Mucosa of stomach (tissue), 1 donor: Measurements from ENCODE around the gene TRPM3.

Source experiments
- H3K27me3 ChIP-seq: one replicate; pipeline ENCODE4 v1.7.0; 2013; ENCODE audit warnings: mild to moderate bottlenecking, low read length; ENCODE audit not compliant: control insufficient read depth, insufficient read depth
- H3K36me3 ChIP-seq: one replicate; pipeline ENCODE4 v1.7.0; 2013; ENCODE audit warnings: low read length; ENCODE audit not compliant: control insufficient read depth, insufficient read depth
- H3K4me1 ChIP-seq: one replicate; pipeline ENCODE4 v1.7.0; 2013; ENCODE audit warnings: mild to moderate bottlenecking, low read length; ENCODE audit not compliant: control insufficient read depth, insufficient read depth
- H3K4me3 ChIP-seq: one replicate; pipeline ENCODE4 v1.7.0; 2013; ENCODE audit warnings: low read length
- H3K9ac ChIP-seq: one replicate; pipeline ENCODE4 v1.7.0; 2013; ENCODE audit warnings: mild to moderate bottlenecking, low read length, moderate library complexity
- H3K9me3 ChIP-seq: one replicate; pipeline ENCODE4 v1.7.0; 2013; ENCODE audit warnings: mild to moderate bottlenecking, low read length, moderate library complexity; ENCODE audit not compliant: control insufficient read depth
- donor health status: Pancreatic carcinoma.

The TRPM3 gene

DNA sequence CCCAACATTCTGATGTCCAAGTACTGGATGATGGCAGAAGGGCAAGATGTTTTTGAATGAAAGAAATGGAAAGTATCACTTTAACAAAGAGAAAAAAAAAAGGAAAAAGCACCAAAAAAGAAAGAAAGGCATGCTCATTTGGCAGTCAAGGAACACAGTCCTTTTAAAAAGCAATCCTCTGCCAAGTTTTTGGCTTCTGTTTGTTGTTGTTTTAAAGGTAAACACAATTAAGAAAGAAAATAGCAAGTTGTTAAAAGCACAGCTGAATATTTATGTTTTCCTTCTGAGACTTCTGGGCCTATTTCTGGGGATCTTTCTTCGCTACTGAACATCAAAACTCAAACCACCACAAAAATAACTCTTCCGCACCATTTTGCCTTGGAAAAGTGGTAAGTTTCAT is 162.1 kb downstream of the TRPM3 start:
- peaks cover 5% of the 10 kb centered on the region for H3K4me1 ChIP-seq
- no peak overlapping the region for H3K4me3 ChIP-seq
- H3K27me3 ChIP-seq, result no peaks in the 10 kb centered on the region
- H3K36me3 ChIP-seq, result no peaks in the 10 kb centered on the region
- H3K9me3 ChIP-seq, result no peaks in the 10 kb centered on the region
- H3K9ac ChIP-seq, result no peak overlapping the region

- Histone ChIP-seq H3K27me3 (no peaks in the 10 kb centered on the region), H3K4me3 (no peak overlapping the region), H3K36me3 (no peaks in the 10 kb centered on the region)
Observed at GRCh38 chr9:70954596-70955143, 166.8 kb downstream of the TRPM3 start.

GRCh38 chr9:70954126-70954525 is 167.3 kb downstream of the TRPM3 start:
- peaks cover 5% of the 10 kb centered on the region for H3K4me1 ChIP-seq
- no peaks in the 10 kb centered on the region for H3K9me3 ChIP-seq
- no peak overlapping the region for H3K4me3 ChIP-seq
- no peaks in the 10 kb centered on the region for H3K36me3 ChIP-seq
- H3K9ac ChIP-seq, result no peak overlapping the region
- H3K27me3 ChIP-seq, result no peaks in the 10 kb centered on the region

More at GRCh38 chr9:70954596-70955143, 166.8 kb downstream of the TRPM3 start:
- Histone ChIP-seq H3K4me1 (peaks cover 5% of the 10 kb centered on the region), H3K9ac (no peak overlapping the region), H3K9me3 (no peaks in the 10 kb centered on the region)

GRCh38 chr9:70951749-70952727 is 169.4 kb downstream of the TRPM3 start:
- H3K4me1 ChIP-seq, result peaks cover 5% of the 10 kb centered on the region
- H3K27me3 ChIP-seq, result no peaks in the 10 kb centered on the region
- no peaks in the 10 kb centered on the region for H3K36me3 ChIP-seq
- no peaks in the 10 kb centered on the region for H3K9me3 ChIP-seq
- no peak overlapping the region for H3K4me3 ChIP-seq
- H3K9ac ChIP-seq, result no peak overlapping the region

DNA sequence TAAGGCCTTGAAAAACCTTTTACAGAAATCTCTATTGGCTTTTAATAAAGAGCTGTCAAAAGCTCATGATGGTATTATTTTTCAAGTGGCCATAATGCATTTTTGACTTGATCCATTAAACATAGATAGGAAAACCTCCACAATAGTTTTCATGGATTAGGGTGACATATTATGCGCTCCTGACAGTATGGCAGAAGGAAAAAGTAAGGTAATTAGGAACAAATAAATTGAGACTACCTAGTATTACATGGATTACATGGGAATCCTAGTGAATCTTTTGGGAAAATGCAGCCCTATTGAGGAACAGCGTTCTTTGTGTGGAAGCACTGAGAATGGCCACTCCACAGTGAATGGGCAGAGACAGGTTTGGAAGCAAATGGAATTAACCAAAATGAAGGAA is 171.2 kb downstream of the TRPM3 start:
- Histone ChIP-seq H3K9me3 (no peaks in the 10 kb centered on the region), H3K36me3 (no peaks in the 10 kb centered on the region), H3K4me1 (no peaks in the 10 kb centered on the region), H3K4me3 (no peak overlapping the region), H3K9ac (no peak overlapping the region), H3K27me3 (no peaks in the 10 kb centered on the region)

DNA sequence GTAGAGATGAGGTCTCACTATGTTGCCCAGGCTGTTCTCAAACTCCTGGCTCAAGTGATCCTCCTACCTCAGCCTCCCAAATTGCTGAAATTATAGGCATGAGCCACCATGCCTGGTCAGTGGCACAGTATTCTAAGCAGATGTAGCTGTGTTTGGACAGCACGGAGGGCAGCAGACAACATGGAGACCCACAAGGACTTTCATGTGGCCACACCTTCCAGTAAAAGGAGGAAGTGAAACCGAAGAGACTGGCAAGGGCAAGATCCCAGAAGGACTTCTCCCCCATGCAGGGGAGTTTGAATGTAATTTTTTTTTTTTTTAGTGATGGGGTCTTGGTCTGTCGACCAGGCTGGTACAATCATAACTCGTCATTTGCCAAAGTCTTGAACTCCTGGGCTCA is 172.2 kb downstream of the TRPM3 start:
- no peaks in the 10 kb centered on the region for H3K4me1 ChIP-seq
- no peaks in the 10 kb centered on the region for H3K9me3 ChIP-seq
- H3K9ac ChIP-seq, result no peak overlapping the region
- H3K27me3 ChIP-seq, result no peaks in the 10 kb centered on the region
- H3K36me3 ChIP-seq, result no peaks in the 10 kb centered on the region
- H3K4me3 ChIP-seq, result no peak overlapping the region

DNA sequence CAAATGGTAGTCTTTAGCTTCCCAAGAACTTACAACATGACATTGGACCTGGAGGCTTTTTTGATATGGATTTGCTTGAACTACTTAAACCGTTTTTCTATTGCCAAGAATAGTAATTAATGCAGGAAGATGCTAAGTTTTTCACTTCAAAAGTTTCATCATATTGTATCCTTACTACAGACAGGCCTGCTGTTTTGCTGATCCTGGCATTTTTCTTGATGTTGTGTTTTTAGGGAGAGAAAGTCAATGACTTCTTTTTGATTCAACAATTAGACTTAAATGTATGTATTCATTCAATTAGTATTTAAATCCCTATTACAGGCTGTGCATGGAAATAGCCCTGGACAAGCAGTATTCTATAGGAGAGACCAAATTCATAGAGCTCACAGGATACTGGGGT is 172.7 kb downstream of the TRPM3 start:
- H3K36me3 ChIP-seq, result no peaks in the 10 kb centered on the region
- H3K9me3 ChIP-seq, result no peaks in the 10 kb centered on the region
- no peak overlapping the region for H3K9ac ChIP-seq
- no peaks in the 10 kb centered on the region for H3K27me3 ChIP-seq
- H3K4me3 ChIP-seq, result no peak overlapping the region
- H3K4me1 ChIP-seq, result no peaks in the 10 kb centered on the region

DNA sequence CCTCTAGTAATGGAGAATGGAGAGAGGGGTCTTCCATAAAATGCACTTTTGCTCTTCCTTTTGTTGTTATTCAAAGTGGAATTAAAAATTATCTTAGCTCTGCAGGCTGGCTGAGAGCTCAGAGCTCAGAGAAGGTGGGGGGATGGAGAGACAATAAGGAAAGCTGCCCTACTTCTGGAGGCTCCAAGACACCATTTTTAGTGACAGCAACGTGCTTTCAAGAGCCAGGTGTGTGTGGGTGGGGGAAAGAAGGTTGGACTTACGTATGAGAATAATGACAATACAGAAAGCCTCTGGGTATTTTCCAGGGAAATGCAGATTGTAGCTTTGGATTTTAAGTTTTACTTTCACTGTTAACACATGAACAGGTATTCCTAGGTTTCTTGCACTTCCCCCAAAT is 173.9 kb downstream of the TRPM3 start:
- no peak overlapping the region for H3K4me3 ChIP-seq

GRCh38 chr9:70947086-70947485 is 174.3 kb downstream of the TRPM3 start:
- Histone ChIP-seq H3K36me3 (no peaks in the 10 kb centered on the region), H3K4me3 (no peak overlapping the region), H3K9me3 (no peaks in the 10 kb centered on the region), H3K27me3 (no peaks in the 10 kb centered on the region), H3K4me1 (no peaks in the 10 kb centered on the region), H3K9ac (no peak overlapping the region)

More for the DNA sequence above, 173.9 kb downstream of the TRPM3 start:
- Histone ChIP-seq H3K36me3 (no peaks in the 10 kb centered on the region), H3K4me1 (no peaks in the 10 kb centered on the region), H3K27me3 (no peaks in the 10 kb centered on the region), H3K9ac (no peak overlapping the region), H3K9me3 (no peaks in the 10 kb centered on the region)

GRCh38 chr9:70945301-70945700 is 176.1 kb downstream of the TRPM3 start:
- Histone ChIP-seq H3K9me3 (no peaks in the 10 kb centered on the region), H3K4me3 (no peak overlapping the region), H3K4me1 (no peaks in the 10 kb centered on the region), H3K27me3 (no peaks in the 10 kb centered on the region), H3K36me3 (no peaks in the 10 kb centered on the region), H3K9ac (no peak overlapping the region)

GRCh38 chr9:70941191-70941590 is 180.2 kb downstream of the TRPM3 start:
- H3K9ac ChIP-seq, result no peak overlapping the region
- H3K9me3 ChIP-seq, result no peaks in the 10 kb centered on the region
- no peaks in the 10 kb centered on the region for H3K27me3 ChIP-seq
- H3K36me3 ChIP-seq, result no peaks in the 10 kb centered on the region
- no peaks in the 10 kb centered on the region for H3K4me1 ChIP-seq
- no peak overlapping the region for H3K4me3 ChIP-seq

DNA sequence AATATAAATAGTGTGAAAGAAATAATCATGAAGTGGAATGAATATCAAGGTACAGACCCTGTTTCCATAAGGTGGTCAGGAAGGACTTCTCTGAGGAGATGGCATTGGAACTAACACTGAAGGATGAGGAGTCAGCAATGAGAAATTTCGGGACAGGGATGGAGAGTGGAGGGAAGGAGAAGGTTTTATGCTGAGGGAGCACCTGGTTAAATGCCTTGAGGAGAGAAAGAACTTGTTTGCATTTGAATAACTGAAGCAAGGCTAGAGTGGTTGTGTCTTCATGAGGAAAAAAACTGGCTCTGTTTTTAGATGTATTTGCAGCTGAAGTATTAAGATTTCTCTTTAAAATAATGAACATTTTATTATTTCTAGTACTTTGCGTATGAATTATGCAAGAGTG is 180.8 kb downstream of the TRPM3 start:
- H3K9me3 ChIP-seq, result no peaks in the 10 kb centered on the region
- H3K9ac ChIP-seq, result no peak overlapping the region
- no peaks in the 10 kb centered on the region for H3K36me3 ChIP-seq
- H3K27me3 ChIP-seq, result no peaks in the 10 kb centered on the region
- H3K4me1 ChIP-seq, result no peaks in the 10 kb centered on the region
- H3K4me3 ChIP-seq, result no peak overlapping the region
